GM06990 (cell line): ENCODE data around the gene SKP1.
A peak's percentile ranks its signal among the peaks of the same experiment; 100 is the strongest.

Experiments
- DNase-seq: peaks from one replicate; pipeline ENCODE4 v3.0.0-alpha.2; 2011; ENCODE audit not compliant: insufficient read length; ENCODE audit errors: extremely low read depth
- H3K27me3 ChIP-seq: replicated peaks from 2 replicates; pipeline ENCODE4 v1.6.0; 2011; ENCODE audit warnings: low read length; ENCODE audit not compliant: control insufficient read depth, insufficient read depth
- H3K36me3 ChIP-seq: 2 replicates; pipeline ENCODE4 v1.5.1; 2011; ENCODE audit warnings: low read length; ENCODE audit not compliant: control insufficient read depth, insufficient read depth
- H3K4me3 ChIP-seq: replicated peaks from 2 replicates; pipeline ENCODE4 v1.5.1; 2011; ENCODE audit warnings: low read depth, mild to moderate bottlenecking, control low read depth, low read length
- CTCF ChIP-seq: IDR thresholded peaks from 2 replicates; pipeline ENCODE4 v1.5.1; 2011; ENCODE audit warnings: low read length, control low read depth, mild to moderate bottlenecking, inconsistent platforms; ENCODE audit not compliant: insufficient read depth, poor library complexity, severe bottlenecking

SKP1 gene

GRCh38 chr5:134145779-134146581, 30.8 kb downstream of the SKP1 start:
- H3K27me3 ChIP-seq = no peaks in the 10 kb centered on the region
- no peak for DNase-seq
- H3K36me3 ChIP-seq = peaks cover 35% of the 10 kb centered on the region
- peak; percentile 92 for TF ChIP-seq CTCF
- no peak overlapping the region for H3K4me3 ChIP-seq

GRCh38 chr5:134145041-134145757, 31.6 kb downstream of the SKP1 start:
- Histone ChIP-seq H3K36me3 (peaks cover 36% of the 10 kb centered on the region), H3K27me3 (no peaks in the 10 kb centered on the region), H3K4me3 (no peak overlapping the region)
- DNase-seq = no peak
- TF ChIP-seq CTCF = no peak

- Histone ChIP-seq H3K27me3 (no peaks in the 10 kb centered on the region), H3K4me3 (no peak overlapping the region), H3K36me3 (peaks cover 35% of the 10 kb centered on the region)
- TF ChIP-seq CTCF = no peak
- DNase-seq = no peak
Observed at GRCh38 chr5:134143944-134144941, 32.5 kb downstream of the SKP1 start.

GRCh38 chr5:134143431-134143830, 33.3 kb downstream of the SKP1 start:
- Histone ChIP-seq H3K4me3 (no peak overlapping the region), H3K36me3 (peaks cover 36% of the 10 kb centered on the region), H3K27me3 (no peaks in the 10 kb centered on the region)
- no peak for TF ChIP-seq CTCF
- DNase-seq = no peak

GRCh38 chr5:134142806-134143205, 33.9 kb downstream of the SKP1 start:
- H3K36me3 ChIP-seq = peaks cover 36% of the 10 kb centered on the region
- no peak for DNase-seq
- H3K27me3 ChIP-seq = no peaks in the 10 kb centered on the region
- no peak overlapping the region for H3K4me3 ChIP-seq
- TF ChIP-seq CTCF = no peak
